HCT116 (cell line): ENCODE results near the gene ZSWIM9. TPM values are rescaled to one million over a fixed set of nuclear protein-coding genes. Genes with fewer than 3 reads are reported as not detected.
"Not testable (repeated sequence)": the region's sequence is repeated elsewhere in the genome, so short reads cannot be mapped to it uniquely, and the experiment has no call there.

ENCODE experiments used
- ATAC-seq: fragments of 200-7000 bp; cut with Tn5 transposase; 2 replicates; pipeline ENCODE4 v1.9.1; 2020; ENCODE audit warnings: mild to moderate bottlenecking, moderate library complexity
- BruUV-seq: library from RNA; stranded (reverse); fragments of 400-500 nt; replicated peaks from 2 replicates; lab custom pipeline; 2021; lab: Mats Ljungman, UMichigan
- CTCF ChIA-PET: fragments of 300-600 bp; sonication (Branson Sonifier 250); formaldehyde crosslinking; loops from one replicate; lab custom pipeline; 2021; ENCODE audit warnings: antibody characterized with exemption; lab: Charles Lee
- POLR2A ChIA-PET: fragments of 300-600, 350-600 bp; sonication (Branson Sonifier 250); formaldehyde crosslinking; loops from one replicate; lab custom pipeline; 2021; ENCODE audit warnings: antibody characterized with exemption; lab: Charles Lee
- RAD21 ChIA-PET, 2 experiments: fragments of 300-600 bp; sonication (Branson Sonifier 250); formaldehyde crosslinking; loops; one replicate each; lab custom pipeline; 2023; ENCODE audit warnings: low total read pairs in 2 of 2; ENCODE audit not compliant: uncharacterized antibody in 2 of 2, unreplicated experiment in 2 of 2, low non-redundant PET in 1 of 2; lab: Charles Lee
- DNase-seq: peaks from one replicate; pipeline ENCODE4 v3.0.0-alpha.2; 2010; ENCODE audit warnings: low read depth, low spot score
- H2AFZ ChIP-seq: fragments of 200-600 bp; shearing (Covaris generic), sonication (generic); 2 replicates; pipeline ENCODE4 v1.6.1; 2017; ENCODE audit warnings: low read depth, mixed run types, mixed read lengths, antibody characterized with exemption, low read length; ENCODE audit not compliant: poor library complexity, severe bottlenecking
- H3K27ac ChIP-seq: 2 replicates; pipeline ENCODE4 v1.5.1; 2012; ENCODE audit warnings: low read depth, low read length
- H3K27me3 ChIP-seq: fragments of 200-600 bp; sonication (generic); 2 replicates; pipeline ENCODE4 v1.6.1; 2016; ENCODE audit warnings: mixed run types, low read length, mixed read lengths; ENCODE audit not compliant: insufficient read depth
- H3K36me3 ChIP-seq, 2 experiments: fragments of 200-500 bp in 1 of 2; fragments of 200-600 bp in 1 of 2; sonication (Bioruptor generic) in 1 of 2; sonication (generic) in 1 of 2; 2 replicates each; pipeline versions ENCODE4 v1.5.1 to v1.6.1; 2014 to 2016; ENCODE audit warnings: low read length in 2 of 2, inconsistent platforms in 1 of 2, mixed read lengths in 1 of 2, mixed run types in 1 of 2; ENCODE audit not compliant: insufficient read depth in 2 of 2, control insufficient read depth in 1 of 2
- H3K4me1 ChIP-seq, 2 experiments: fragments of 200-600 bp in 1 of 2; sonication (generic) in 1 of 2; 2 replicates each; pipeline versions ENCODE4 v1.5.1 to v1.6.1; 2012 to 2017; ENCODE audit warnings: low read length in 2 of 2, inconsistent platforms in 1 of 2, mild to moderate bottlenecking in 1 of 2, mixed read lengths in 1 of 2, mixed run types in 1 of 2, moderate library complexity in 1 of 2; ENCODE audit not compliant: insufficient read depth in 2 of 2, control insufficient read depth in 1 of 2
- H3K4me2 ChIP-seq: fragments of 200-600 bp; sonication (generic); 2 replicates; pipeline ENCODE4 v1.6.1; 2017; ENCODE audit warnings: mixed run types, low read length, mixed read lengths
- H3K4me3 ChIP-seq, 2 experiments: fragments of 200-600 bp in 1 of 2; sonication (generic) in 1 of 2; replicated peaks in 1 of 2; 2 replicates each; pipeline ENCODE4 v1.5.1; 2011 to 2016; ENCODE audit warnings: low read length in 2 of 2, control low read depth in 1 of 2, low read depth in 1 of 2, mild to moderate bottlenecking in 1 of 2, mixed read lengths in 1 of 2, mixed run types in 1 of 2
- H3K79me2 ChIP-seq: fragments of 200-600 bp; sonication (generic); 2 replicates; pipeline ENCODE4 v1.6.1; 2017; ENCODE audit warnings: mild to moderate bottlenecking, mixed run types, low read length, moderate library complexity, mixed read lengths; ENCODE audit not compliant: insufficient read depth
- H3K9ac ChIP-seq: fragments of 200-600 bp; sonication (generic); 2 replicates; pipeline ENCODE4 v1.6.1; 2016; ENCODE audit warnings: low read length, mixed read lengths
- H3K9me2 ChIP-seq: fragments of 200-600 bp; sonication (generic), shearing (Covaris generic); 2 replicates; pipeline ENCODE4 v1.6.1; 2017; ENCODE audit warnings: mixed run types, mild to moderate bottlenecking, moderate library complexity; ENCODE audit not compliant: insufficient read depth
- H3K9me3 ChIP-seq, 2 experiments: fragments of 200-500 bp in 1 of 2; fragments of 200-600 bp in 1 of 2; sonication (Bioruptor generic) in 1 of 2; sonication (generic) in 1 of 2; 2 replicates each; pipeline ENCODE4 v1.6.1; 2014 to 2017; ENCODE audit warnings: low read length in 2 of 2, mixed read lengths in 2 of 2, inconsistent platforms in 1 of 2, low read depth in 1 of 2, mild to moderate bottlenecking in 1 of 2, mixed run types in 1 of 2, moderate library complexity in 1 of 2; ENCODE audit not compliant: control insufficient read depth in 1 of 2, insufficient read depth in 1 of 2
- H4K20me1 ChIP-seq: fragments of 200-600 bp; sonication (generic), shearing (Covaris generic); 2 replicates; pipeline ENCODE4 v1.6.1; 2017; ENCODE audit warnings: mixed run types, mild to moderate bottlenecking, moderate library complexity; ENCODE audit not compliant: insufficient read depth
- CBX3 ChIP-seq: IDR thresholded peaks from 2 replicates; pipeline ENCODE4 v1.6.1; 2012; ENCODE audit warnings: low read depth
- CTCF ChIP-seq, 3 experiments: fragments of 200-600 bp in 1 of 3; sonication (generic) in 1 of 3; IDR thresholded peaks in 2 of 3; conservative IDR thresholded peaks in 1 of 3; 2 replicates each; pipeline ENCODE4 v1.5.1; 2012 to 2017; ENCODE audit warnings: low read depth in 2 of 3, low read length in 2 of 3, antibody characterized with exemption in 1 of 3, borderline replicate concordance in 1 of 3, control low read depth in 1 of 3, mild to moderate bottlenecking in 1 of 3, mixed read lengths in 1 of 3, mixed run types in 1 of 3, moderate library complexity in 1 of 3; ENCODE audit not compliant: insufficient read depth in 1 of 3
- EGR1 ChIP-seq: IDR thresholded peaks from 2 replicates; pipeline ENCODE4 v1.6.1; 2012; ENCODE audit warnings: low read depth
- EZH2phosphoT487 ChIP-seq: fragments of 200-600 bp; IDR thresholded peaks from 2 replicates; pipeline ENCODE4 v1.6.1; 2018; ENCODE audit warnings: antibody characterized with exemption, borderline replicate concordance
- RAD21 ChIP-seq: IDR thresholded peaks from 2 replicates; pipeline ENCODE4 v1.6.1; 2012; ENCODE audit warnings: low read depth, mild to moderate bottlenecking
- intact Hi-C: fragments of 100-400 bp; cut with micrococcal nuclease; formaldehyde crosslinking; loops from 2 replicates; pipeline ENCODE4 v1.10.0; 2022
- total RNA-seq: library from RNA; stranded (reverse); gene quantifications from one replicate; pipeline ENCODE4 v1.2.1, GENCODE V29; 2021; ENCODE audit not compliant: unreplicated experiment
- TF ChIP-seq, protein P1 (sequence below): IDR thresholded peaks from 2 replicates; pipeline ENCODE4 v1.6.1; 2011; ENCODE audit warnings: mild to moderate bottlenecking, low read length, moderate library complexity; ENCODE audit not compliant: insufficient replicate concordance; ENCODE audit errors: extremely low read depth

The ZSWIM9 gene
- total RNA-seq, 1 experiment from 2014 or later: 10.2 TPM

DNA sequence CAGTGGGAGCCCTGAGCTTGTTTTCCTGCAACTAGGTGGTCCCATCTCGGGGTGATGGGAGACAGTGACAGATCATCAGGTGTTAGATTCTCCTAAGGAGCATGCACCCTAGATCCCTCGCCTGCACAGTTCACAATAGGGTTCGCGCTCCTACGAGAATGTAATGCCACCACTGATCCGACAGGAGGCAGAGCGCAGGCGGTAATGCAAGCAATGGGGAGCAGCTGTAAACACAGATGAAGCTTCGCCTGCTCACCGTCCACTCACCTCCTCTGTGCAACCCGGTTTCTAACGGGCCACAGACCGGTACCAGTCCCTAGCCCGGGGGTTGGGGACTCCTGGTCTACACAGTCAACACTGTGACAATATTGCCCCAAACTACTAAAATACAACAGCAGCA lies 46.5 kb downstream of the ZSWIM9 start:
- BruUV-seq: no TSS peak
- RAD21 ChIA-PET: no interaction called here
- Histone ChIP-seq H3K9ac (no peak overlapping the region), H3K36me3 (no peaks in the 10 kb centered on the region), H3K9me3 (no peaks in the 10 kb centered on the region), H3K9me2 (no peaks in the 10 kb centered on the region), H3K79me2 (no peaks in the 10 kb centered on the region), H4K20me1 (no peaks in the 10 kb centered on the region), H3K27ac (no peak overlapping the region), H3K4me1 (no peaks in the 10 kb centered on the region), H3K4me2 (no peak overlapping the region), H3K27me3 (no peaks in the 10 kb centered on the region), H2AFZ (no peak overlapping the region), H3K4me3 (no peak overlapping the region)
- POLR2A ChIA-PET: no interaction called here
- no peak for TF ChIP-seq CBX3
- peak in 1 of 3 experiments; percentile 18; a peak in 1 of 6 replicates for TF ChIP-seq CTCF (IDR thresholded peaks at IDR 0.05 in 2 of 3, conservative IDR thresholded peaks at IDR 0.05 in 1 of 3; ENCODE audit: borderline replicate concordance in 1 of 3, insufficient read depth in 1 of 3, low read depth in 2 of 3, low read length in 2 of 3)
- intact Hi-C loops: no loop called here
- ATAC-seq: no peak
- CTCF ChIA-PET: no interaction called here
- DNase-seq: no peak

DNA sequence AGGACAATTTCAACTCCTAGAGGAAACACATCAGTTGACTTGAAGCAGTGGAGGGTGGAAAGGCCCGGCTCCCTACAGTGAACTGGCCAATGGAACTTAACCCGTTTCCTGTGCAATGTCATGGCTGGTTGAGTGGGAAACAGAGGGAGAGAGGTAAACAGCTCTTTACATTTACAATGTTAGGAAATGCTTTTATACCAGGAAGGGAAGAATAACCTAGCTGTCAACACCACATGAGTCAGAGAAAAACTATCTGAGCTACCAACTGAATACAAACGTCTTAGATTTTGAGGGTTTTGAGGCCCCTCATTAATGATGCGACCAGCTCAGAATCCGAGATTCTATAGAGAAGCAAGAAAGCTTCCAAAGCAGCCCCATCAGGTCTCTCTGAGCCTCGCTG lies 48.5 kb downstream of the ZSWIM9 start:
- Histone ChIP-seq H2AFZ (no peak overlapping the region), H3K79me2 (no peaks in the 10 kb centered on the region), H3K36me3 (no peaks in the 10 kb centered on the region), H3K4me3 (no peak overlapping the region), H3K27ac (no peak overlapping the region), H3K9me3 (no peaks in the 10 kb centered on the region), H3K4me2 (no peak overlapping the region), H3K9ac (no peak overlapping the region), H3K27me3 (no peaks in the 10 kb centered on the region), H3K9me2 (no peaks in the 10 kb centered on the region), H3K4me1 (no peaks in the 10 kb centered on the region), H4K20me1 (no peaks in the 10 kb centered on the region)
- ChIA-PET CTCF (no interaction called here), RAD21 (no interaction called here), POLR2A (interaction anchor here (0.9 kb wide), 1 partner anchor 15 kb away, joined by 4 read pairs; no protein-coding TSS in a partner anchor)
- DNase-seq: no peak
- BruUV-seq: no TSS peak
- TF ChIP-seq EZH2phosphoT487 (no peak), RAD21 (no peak), EGR1 (no peak)
- TF ChIP-seq, protein P1, sequence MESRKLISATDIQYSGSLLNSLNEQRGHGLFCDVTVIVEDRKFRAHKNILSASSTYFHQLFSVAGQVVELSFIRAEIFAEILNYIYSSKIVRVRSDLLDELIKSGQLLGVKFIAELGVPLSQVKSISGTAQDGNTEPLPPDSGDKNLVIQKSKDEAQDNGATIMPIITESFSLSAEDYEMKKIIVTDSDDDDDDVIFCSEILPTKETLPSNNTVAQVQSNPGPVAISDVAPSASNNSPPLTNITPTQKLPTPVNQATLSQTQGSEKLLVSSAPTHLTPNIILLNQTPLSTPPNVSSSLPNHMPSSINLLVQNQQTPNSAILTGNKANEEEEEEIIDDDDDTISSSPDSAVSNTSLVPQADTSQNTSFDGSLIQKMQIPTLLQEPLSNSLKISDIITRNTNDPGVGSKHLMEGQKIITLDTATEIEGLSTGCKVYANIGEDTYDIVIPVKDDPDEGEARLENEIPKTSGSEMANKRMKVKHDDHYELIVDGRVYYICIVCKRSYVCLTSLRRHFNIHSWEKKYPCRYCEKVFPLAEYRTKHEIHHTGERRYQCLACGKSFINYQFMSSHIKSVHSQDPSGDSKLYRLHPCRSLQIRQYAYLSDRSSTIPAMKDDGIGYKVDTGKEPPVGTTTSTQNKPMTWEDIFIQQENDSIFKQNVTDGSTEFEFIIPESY: no peak
- no peak for ATAC-seq
- intact Hi-C loops: no loop called here

DNA sequence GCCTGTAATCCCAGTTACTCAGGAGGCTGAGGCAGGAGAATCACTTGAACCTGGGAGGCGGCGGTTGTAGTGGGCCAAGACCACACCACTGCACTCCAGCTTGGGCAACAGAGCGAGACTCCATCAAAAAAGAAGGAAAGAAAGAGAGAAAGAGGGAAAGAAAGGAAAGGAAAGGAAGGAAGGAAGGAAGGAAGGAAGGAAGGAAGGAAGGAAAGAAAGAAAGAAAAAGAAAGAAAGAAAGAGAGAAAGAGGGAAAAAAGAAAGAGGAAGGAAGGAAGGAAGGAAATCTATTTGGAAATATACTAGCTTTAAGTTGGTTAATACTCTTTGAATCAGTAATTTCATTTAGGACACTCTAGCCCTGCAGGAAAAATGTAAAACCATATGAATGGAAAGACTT lies 50.3 kb downstream of the ZSWIM9 start:
- H4K20me1 ChIP-seq, H3K9me3 ChIP-seq, H3K27me3 ChIP-seq, ATAC-seq, H3K4me3 ChIP-seq, H3K27ac ChIP-seq, H3K36me3 ChIP-seq, H3K79me2 ChIP-seq, BruUV-seq, H3K9me2 ChIP-seq, H3K9ac ChIP-seq, POLR2A ChIA-PET, RAD21 ChIA-PET, H3K4me2 ChIP-seq, H3K4me1 ChIP-seq, intact Hi-C loops, DNase-seq, H2AFZ ChIP-seq: not testable (repeated sequence)
- CTCF ChIA-PET: interaction anchor here (0.8 kb wide), 1 partner anchor 40 kb away, joined by 4 read pairs; no protein-coding TSS in a partner anchor
